T-helper 1 cell treated with Interleukin-12 subunit alpha and Interleukin-12 subunit beta and Interleukin-4 antibody, amounts not matched to agents 30 μg/mL and 1 μg/mL, for 36 hours (primary cell): ENCODE measurements around the gene SPATA18.
"Not testable (repeated sequence)": the region's sequence is repeated elsewhere in the genome, so short reads cannot be mapped to it uniquely, and the experiment has no call there.

ENCODE experiments used
- H3K27ac Mint-ChIP-seq: one replicate; pipeline ENCODE4 v1.8.0; 2021; ENCODE audit warnings: mild to moderate bottlenecking, mixed read lengths
- H3K27me3 Mint-ChIP-seq: one replicate; pipeline ENCODE4 v1.8.0; 2021; ENCODE audit warnings: low read depth, mixed read lengths
- H3K36me3 Mint-ChIP-seq: one replicate; pipeline ENCODE4 v1.8.0; 2021; ENCODE audit warnings: low read depth, mixed read lengths
- H3K4me1 Mint-ChIP-seq: one replicate; pipeline ENCODE4 v1.8.0; 2021; ENCODE audit warnings: low read depth, mixed read lengths
- H3K4me3 Mint-ChIP-seq: one replicate; pipeline ENCODE4 v1.8.0; 2021; ENCODE audit warnings: mild to moderate bottlenecking, moderate library complexity, mixed read lengths
- H3K9me3 Mint-ChIP-seq: one replicate; pipeline ENCODE4 v1.8.0; 2021; ENCODE audit warnings: mixed read lengths

Gene SPATA18

DNA sequence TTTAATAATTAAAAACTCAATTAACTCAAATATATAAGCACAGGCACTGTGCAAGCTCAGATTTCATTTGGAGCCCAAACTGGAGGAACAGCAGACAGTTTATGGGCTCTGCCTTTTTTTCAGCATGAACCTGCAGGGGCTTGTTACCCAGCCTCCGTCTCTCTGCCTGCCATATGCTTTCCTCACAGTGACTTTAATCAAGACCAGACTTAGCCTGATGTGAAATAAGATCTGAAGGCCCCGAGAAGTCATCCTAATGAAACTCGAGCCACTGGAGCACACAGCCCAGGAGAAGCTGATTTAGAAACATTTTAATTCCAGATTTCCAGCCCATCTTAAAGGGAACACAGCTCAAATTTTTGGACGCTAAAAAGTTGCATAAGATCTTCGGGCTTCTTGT, 55.6 kb downstream of the SPATA18 start:
- Mint-ChIP-seq H3K36me3 (no peaks in the 10 kb centered on the region), H3K27ac (no peak overlapping the region), H3K4me3 (no peak overlapping the region), H3K9me3 (no peaks in the 10 kb centered on the region), H3K27me3 (no peaks in the 10 kb centered on the region), H3K4me1 (no peaks in the 10 kb centered on the region)

DNA sequence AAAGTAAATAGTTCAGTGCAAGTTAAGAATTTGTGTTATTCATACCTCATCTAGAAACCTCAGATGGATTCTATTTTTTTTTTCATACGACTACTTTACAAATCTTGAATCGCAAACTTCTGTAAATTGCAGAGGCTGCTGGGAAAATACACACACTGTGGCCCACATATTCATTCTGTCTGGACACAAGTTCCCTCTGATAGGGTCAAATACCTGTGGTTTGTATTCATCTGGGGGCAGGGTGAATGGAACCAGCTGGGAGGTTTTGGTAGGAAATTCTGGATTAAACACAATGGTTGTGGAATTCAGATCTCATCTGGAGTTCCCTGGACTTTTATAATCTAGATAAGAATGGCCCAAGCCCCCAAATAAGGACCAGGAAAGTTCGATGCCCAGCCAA, 56.2 kb downstream of the SPATA18 start:
- Mint-ChIP-seq H3K27me3 (no peaks in the 10 kb centered on the region), H3K9me3 (no peaks in the 10 kb centered on the region), H3K4me3 (no peak overlapping the region)

DNA sequence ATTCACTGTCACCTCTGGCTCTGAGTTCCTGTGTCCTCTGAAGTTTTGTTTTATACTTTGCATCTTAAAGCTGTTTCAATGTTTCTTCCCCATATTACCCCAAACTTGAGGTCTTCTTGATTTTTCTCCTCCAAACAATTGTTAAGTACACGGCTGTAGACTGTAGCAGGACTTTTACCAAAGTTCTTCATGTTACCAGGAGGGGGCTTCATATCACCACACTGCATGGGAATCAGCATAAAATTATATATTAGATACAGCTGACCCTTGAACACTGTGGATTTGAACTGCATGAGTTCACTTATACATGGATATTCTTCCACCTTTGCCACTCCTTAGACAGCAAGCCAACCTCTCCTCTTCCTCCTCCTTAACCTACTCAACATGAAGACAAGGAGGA, 56.6 kb downstream of the SPATA18 start:
- H3K27me3 Mint-ChIP-seq, result no peaks in the 10 kb centered on the region

More for the DNA sequence above, 56.2 kb downstream of the SPATA18 start:
- H3K36me3 Mint-ChIP-seq, result no peaks in the 10 kb centered on the region
- no peak overlapping the region for H3K27ac Mint-ChIP-seq
- H3K4me1 Mint-ChIP-seq, result no peaks in the 10 kb centered on the region

DNA sequence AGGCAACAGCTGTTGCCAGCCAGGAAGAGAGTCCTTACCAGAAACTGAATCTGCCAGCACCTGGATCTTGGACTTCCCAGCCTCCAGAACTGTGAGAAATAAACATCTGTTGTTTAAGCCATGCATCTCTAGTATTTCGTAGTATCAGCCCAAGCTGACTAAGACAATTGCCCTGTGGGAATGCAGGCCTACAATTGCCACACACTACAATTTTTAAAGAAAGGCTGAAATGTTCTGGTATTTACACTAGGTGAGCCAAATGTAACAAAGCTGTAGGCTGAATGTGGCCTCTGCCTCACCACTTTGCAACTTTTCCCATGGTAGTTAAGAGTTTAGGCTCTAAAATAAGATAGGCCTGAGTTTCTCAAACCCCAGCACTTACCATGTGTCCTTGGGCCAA, 59.1 kb downstream of the SPATA18 start:
- H3K4me3 Mint-ChIP-seq, result no peak overlapping the region
- H3K4me1 Mint-ChIP-seq, result no peaks in the 10 kb centered on the region
- H3K27me3 Mint-ChIP-seq, result no peaks in the 10 kb centered on the region
- no peaks in the 10 kb centered on the region for H3K36me3 Mint-ChIP-seq
- H3K27ac Mint-ChIP-seq, result no peak overlapping the region
- H3K9me3 Mint-ChIP-seq, result no peaks in the 10 kb centered on the region

More for the DNA sequence above, 56.6 kb downstream of the SPATA18 start:
- Mint-ChIP-seq H3K36me3 (no peaks in the 10 kb centered on the region), H3K9me3 (no peaks in the 10 kb centered on the region), H3K27ac (no peak overlapping the region), H3K4me1 (no peaks in the 10 kb centered on the region), H3K4me3 (no peak overlapping the region)

DNA sequence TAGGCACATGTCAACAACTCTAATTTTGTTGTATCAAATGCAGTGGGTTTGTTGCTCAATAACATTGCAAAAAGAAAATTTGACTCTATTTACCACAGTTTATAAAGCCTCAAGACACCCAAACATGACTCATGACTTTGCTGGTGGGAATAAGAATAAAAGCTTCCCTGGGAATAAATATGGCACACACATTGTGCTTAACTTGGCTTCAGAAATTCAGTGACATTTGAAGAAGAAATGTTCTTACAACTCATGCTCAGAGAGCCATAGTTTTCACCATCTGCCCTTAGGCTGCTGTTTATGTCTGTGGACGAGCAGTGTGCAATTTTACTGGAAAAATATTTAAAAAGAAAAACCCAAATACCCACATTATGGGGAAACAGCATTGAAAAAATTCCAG, 60.9 kb downstream of the SPATA18 start:
- Mint-ChIP-seq H3K4me3 (no peak overlapping the region), H3K27ac (no peak overlapping the region), H3K9me3 (no peaks in the 10 kb centered on the region), H3K27me3 (no peaks in the 10 kb centered on the region), H3K4me1 (no peaks in the 10 kb centered on the region), H3K36me3 (no peaks in the 10 kb centered on the region)

DNA sequence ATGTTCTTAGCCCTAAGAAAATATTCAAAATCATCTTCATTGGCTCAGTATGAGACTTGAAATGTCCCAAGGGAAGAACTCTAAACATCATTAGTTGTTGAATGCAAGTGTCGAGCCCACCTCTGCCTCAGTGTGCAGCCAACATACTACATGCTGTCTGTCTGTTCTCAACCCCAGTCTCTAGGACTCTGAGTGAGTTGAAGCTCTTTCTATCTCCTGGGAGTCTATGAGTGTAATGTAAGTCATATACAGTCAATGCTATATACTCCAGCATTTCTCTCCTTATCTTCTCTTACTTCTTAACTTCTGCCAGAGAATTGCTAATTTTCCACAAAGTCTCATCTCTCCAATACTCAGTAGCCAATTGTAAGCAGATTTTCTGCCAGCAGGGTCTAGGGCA, 61.3 kb downstream of the SPATA18 start:
- no peaks in the 10 kb centered on the region for H3K27me3 Mint-ChIP-seq
- H3K4me3 Mint-ChIP-seq, result no peak overlapping the region
- no peaks in the 10 kb centered on the region for H3K36me3 Mint-ChIP-seq
- H3K9me3 Mint-ChIP-seq, result no peaks in the 10 kb centered on the region
- no peak overlapping the region for H3K27ac Mint-ChIP-seq
- H3K4me1 Mint-ChIP-seq, result no peaks in the 10 kb centered on the region

DNA sequence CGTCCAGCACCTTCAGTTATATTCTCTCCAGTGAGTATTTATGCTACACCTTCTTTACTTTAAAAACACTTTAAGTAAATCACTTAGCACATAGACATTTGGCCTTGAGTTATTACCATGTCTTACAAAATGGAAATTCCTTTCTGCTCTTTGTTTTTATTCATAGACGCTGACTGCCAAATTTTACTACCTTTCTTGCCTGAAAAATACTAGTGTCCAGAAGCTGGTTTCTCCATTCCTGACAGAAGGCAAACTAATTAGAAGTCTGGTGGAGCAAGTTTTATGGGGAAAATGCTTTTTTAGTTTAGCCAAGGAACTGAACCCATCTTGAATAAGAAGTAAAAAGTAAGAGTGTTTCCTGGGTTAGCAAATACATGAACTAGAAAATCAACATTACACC, 65.5 kb downstream of the SPATA18 start:
- no peaks in the 10 kb centered on the region for H3K36me3 Mint-ChIP-seq
- no peaks in the 10 kb centered on the region for H3K27me3 Mint-ChIP-seq
- H3K9me3 Mint-ChIP-seq, result no peaks in the 10 kb centered on the region
- no peaks in the 10 kb centered on the region for H3K4me1 Mint-ChIP-seq
- no peak overlapping the region for H3K4me3 Mint-ChIP-seq
- no peak overlapping the region for H3K27ac Mint-ChIP-seq

DNA sequence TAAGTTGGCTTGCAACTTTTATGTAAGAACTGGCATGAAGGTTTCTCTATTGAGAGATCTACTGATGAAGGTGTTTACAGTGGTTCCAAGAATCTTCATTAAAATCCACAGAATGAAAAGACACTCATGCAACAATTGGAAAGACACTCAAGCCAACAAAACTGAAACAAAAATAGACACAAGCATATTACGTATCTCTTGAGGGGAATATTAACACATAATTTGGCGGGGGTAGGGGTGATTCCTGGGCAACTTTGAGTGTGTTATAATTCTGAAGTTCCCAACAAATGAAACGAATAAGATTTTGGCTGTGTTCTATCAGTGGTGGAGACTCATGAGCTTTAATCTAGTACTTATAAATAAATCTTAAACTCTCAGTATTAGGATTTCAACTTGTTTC, 75.1 kb downstream of the SPATA18 start:
- Mint-ChIP-seq H3K27me3 (no peaks in the 10 kb centered on the region), H3K27ac (no peak overlapping the region), H3K4me3 (no peak overlapping the region), H3K4me1 (no peaks in the 10 kb centered on the region), H3K9me3 (no peaks in the 10 kb centered on the region), H3K36me3 (no peaks in the 10 kb centered on the region)

DNA sequence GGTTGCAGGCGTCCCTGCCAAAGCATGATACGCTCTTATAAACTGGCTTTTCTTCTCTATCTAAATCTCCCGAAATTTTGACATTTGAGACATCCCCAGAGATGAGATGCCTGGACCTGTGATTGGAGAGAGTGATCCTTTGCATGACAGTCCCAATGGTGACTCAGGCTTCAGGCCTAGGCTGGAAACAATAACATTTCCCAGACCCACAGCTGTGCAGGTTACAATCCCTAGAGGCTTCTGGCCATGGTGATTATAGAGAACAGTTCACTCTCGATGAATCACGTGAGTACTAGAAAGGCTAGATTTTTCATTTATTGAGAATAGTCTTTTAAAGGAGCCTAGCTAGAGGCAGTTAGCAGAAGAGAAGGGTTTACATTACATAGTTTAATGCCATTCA, 75.9 kb downstream of the SPATA18 start:
- Mint-ChIP-seq H3K27ac (no peak overlapping the region), H3K4me3 (no peak overlapping the region), H3K36me3 (no peaks in the 10 kb centered on the region), H3K4me1 (no peaks in the 10 kb centered on the region), H3K27me3 (no peaks in the 10 kb centered on the region), H3K9me3 (no peaks in the 10 kb centered on the region)

DNA sequence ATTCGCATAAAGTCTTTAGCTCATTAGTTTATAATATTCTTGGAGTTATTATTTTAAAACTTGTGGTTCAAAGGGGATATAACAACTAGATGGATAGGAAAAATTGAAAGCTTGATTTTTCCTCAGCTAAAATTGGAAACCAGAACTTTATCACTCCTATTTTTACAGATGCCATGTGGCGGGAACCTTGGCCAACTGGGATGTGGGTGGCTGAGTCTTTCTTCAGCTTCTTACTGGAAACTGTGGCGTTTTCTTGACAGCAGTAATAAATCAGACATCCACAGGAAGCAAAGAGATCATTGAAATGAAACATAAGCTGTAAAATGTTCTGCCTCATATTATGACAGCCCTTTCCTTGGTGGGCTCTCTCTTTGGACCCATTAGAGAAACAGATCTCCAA, 84.1 kb downstream of the SPATA18 start:
- H3K4me3 Mint-ChIP-seq, result no peak overlapping the region
- no peaks in the 10 kb centered on the region for H3K27me3 Mint-ChIP-seq
- no peaks in the 10 kb centered on the region for H3K4me1 Mint-ChIP-seq
- peaks cover 5% of the 10 kb centered on the region for H3K9me3 Mint-ChIP-seq
- H3K27ac Mint-ChIP-seq, result no peak overlapping the region
- no peaks in the 10 kb centered on the region for H3K36me3 Mint-ChIP-seq

DNA sequence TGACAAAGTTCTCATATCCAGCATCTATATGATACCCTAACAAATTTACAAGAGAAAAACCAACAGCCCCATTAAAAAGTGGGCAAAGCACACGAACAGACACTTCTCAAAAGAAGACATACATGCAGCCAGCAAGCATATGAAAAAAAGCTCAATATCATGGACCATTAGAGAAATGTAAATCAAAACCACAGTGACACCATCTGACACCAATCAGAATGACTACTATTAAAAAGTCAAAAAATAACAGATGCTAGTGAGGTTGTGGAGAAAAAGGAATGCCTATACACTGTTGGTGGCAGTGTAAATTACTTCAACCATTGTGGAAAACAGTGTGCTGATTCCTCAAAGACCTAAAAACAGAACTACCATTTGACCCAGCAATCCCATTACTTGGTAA, 86.0 kb downstream of the SPATA18 start:
- H3K36me3 Mint-ChIP-seq, H3K4me3 Mint-ChIP-seq, H3K27me3 Mint-ChIP-seq, H3K27ac Mint-ChIP-seq, H3K4me1 Mint-ChIP-seq, H3K9me3 Mint-ChIP-seq: not testable (repeated sequence)

DNA sequence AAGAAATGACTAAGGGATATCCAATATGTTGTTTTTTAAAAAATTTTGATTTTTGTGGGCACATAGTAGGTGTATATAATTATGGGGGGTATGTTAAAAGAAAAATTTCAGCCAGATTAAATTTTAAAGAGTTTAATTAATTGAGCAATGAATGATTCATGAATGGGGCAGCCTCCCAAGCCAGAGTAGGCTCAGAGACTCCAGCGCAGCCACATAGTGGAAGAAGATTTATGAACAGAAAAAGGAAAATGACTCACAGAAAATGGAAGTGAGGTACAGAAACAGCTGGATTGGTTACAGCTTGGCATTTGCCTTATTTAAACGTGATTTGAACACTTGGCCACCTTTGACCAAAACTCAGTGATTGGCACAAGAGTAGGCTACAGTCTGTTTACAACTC, 91.7 kb downstream of the SPATA18 start:
- Mint-ChIP-seq H3K27ac (no peak overlapping the region), H3K36me3 (no peaks in the 10 kb centered on the region), H3K4me1 (no peaks in the 10 kb centered on the region), H3K9me3 (no peaks in the 10 kb centered on the region), H3K27me3 (no peaks in the 10 kb centered on the region), H3K4me3 (no peak overlapping the region)

DNA sequence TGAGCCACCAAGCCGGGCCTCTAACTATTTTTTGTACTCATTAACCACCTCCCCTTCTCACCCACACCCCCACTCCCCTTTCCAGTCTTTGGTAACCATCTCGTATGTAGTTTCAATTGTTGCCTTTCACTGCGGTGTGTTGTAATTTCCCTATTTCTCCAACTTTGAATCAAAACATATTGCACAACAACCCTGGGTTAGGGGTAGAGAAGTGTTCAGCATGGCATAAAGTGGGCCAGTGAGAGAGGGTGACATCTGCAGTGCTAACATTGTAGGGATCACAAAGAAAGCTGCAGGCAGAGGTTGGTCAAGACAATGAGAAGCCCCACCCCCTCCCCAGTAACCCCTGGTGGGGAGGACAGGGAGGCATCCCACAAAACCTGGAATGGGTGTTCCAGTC, 92.7 kb downstream of the SPATA18 start:
- Mint-ChIP-seq H3K4me1 (no peaks in the 10 kb centered on the region), H3K27ac (no peak overlapping the region), H3K27me3 (no peaks in the 10 kb centered on the region), H3K9me3 (no peaks in the 10 kb centered on the region), H3K36me3 (no peaks in the 10 kb centered on the region), H3K4me3 (no peak overlapping the region)

DNA sequence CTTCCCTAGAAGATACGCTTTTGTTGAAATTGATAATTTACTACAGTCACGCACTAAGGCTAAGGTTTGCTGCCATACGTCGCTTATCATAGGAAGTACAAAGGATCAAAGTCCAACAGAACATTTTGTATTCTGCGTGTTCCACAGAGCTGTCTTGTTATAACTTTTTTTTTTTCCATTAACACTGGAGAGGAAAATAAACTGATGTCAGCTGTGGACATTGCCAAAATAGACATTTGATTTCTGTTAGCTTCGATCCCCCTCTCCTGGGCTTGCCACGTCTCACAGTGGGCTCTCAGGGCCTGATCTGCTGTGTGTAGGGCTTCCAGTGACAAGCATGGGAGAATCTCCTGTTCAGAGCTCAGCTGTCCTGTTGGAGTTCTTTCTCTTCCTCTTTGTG, 93.3 kb downstream of the SPATA18 start:
- no peaks in the 10 kb centered on the region for H3K4me1 Mint-ChIP-seq
- no peak overlapping the region for H3K27ac Mint-ChIP-seq
- no peak overlapping the region for H3K4me3 Mint-ChIP-seq
- no peaks in the 10 kb centered on the region for H3K27me3 Mint-ChIP-seq
- H3K36me3 Mint-ChIP-seq, result no peaks in the 10 kb centered on the region
- H3K9me3 Mint-ChIP-seq, result no peaks in the 10 kb centered on the region
